GM06990 (cell line): Measurements from ENCODE around the gene MAGI1.

Experiments used
- DNase-seq: peaks from one replicate; pipeline ENCODE4 v3.0.0-alpha.2; 2011; ENCODE audit not compliant: insufficient read length; ENCODE audit errors: extremely low read depth
- H3K27me3 ChIP-seq: replicated peaks from 2 replicates; pipeline ENCODE4 v1.6.0; 2011; ENCODE audit warnings: low read length; ENCODE audit not compliant: control insufficient read depth, insufficient read depth
- H3K36me3 ChIP-seq: 2 replicates; pipeline ENCODE4 v1.5.1; 2011; ENCODE audit warnings: low read length; ENCODE audit not compliant: control insufficient read depth, insufficient read depth
- H3K4me3 ChIP-seq: replicated peaks from 2 replicates; pipeline ENCODE4 v1.5.1; 2011; ENCODE audit warnings: low read depth, mild to moderate bottlenecking, control low read depth, low read length
- TF ChIP-seq, protein P1 (sequence below): IDR thresholded peaks from 2 replicates; pipeline ENCODE4 v1.5.1; 2011; ENCODE audit warnings: low read length, control low read depth, mild to moderate bottlenecking, inconsistent platforms; ENCODE audit not compliant: insufficient read depth, poor library complexity, severe bottlenecking

Gene MAGI1

DNA sequence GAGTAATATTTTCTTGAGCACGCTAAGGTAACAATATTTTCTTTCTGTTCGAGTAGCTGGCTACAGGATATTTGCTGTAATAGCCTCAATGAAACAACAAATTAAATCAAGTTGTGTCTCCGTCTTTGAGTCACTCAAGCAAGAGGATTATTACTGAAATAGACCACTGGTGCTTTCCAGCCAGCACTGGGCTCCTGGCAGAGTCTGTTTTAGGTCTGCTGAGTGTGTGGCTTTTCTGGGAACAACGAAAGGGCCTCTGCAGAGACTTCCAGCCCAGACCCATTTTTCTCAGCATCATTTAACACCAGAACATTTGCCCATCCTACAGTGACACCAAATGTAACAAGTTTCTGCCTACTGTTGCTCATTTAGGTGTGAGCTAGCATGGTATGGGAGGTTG, 652.9 kb downstream of the MAGI1 start:
- no peaks in the 10 kb centered on the region for H3K36me3 ChIP-seq
- DNase-seq = no peak
- TF ChIP-seq, protein P1, sequence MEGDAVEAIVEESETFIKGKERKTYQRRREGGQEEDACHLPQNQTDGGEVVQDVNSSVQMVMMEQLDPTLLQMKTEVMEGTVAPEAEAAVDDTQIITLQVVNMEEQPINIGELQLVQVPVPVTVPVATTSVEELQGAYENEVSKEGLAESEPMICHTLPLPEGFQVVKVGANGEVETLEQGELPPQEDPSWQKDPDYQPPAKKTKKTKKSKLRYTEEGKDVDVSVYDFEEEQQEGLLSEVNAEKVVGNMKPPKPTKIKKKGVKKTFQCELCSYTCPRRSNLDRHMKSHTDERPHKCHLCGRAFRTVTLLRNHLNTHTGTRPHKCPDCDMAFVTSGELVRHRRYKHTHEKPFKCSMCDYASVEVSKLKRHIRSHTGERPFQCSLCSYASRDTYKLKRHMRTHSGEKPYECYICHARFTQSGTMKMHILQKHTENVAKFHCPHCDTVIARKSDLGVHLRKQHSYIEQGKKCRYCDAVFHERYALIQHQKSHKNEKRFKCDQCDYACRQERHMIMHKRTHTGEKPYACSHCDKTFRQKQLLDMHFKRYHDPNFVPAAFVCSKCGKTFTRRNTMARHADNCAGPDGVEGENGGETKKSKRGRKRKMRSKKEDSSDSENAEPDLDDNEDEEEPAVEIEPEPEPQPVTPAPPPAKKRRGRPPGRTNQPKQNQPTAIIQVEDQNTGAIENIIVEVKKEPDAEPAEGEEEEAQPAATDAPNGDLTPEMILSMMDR = no peak
- H3K27me3 ChIP-seq = no peaks in the 10 kb centered on the region
- H3K4me3 ChIP-seq = no peak overlapping the region

DNA sequence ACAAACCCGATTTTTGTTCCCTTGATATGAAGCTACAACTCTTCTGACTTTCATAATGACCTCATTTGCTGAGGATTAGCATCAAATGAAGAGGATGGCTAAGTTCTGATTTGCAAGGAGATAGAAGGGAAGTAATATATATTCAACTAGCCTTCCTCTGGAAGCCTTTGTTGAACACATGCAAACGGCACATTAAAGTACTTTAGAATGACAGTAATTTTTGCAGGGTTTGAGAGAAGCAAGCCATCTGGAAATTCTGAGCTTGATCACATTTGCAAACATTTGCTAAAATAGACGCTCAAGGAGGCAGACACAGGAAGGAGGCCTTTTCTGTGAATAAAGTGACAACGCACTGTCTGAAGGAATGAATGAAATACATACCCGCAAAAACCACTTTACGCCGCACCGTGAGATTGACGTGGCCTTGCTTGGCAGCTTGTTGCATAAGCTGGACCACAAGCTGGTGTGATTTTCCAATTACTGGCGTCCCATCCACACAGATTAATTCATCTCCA, 657.2 kb downstream of the MAGI1 start:
- DNase-seq = no peak
- no peaks in the 10 kb centered on the region for H3K36me3 ChIP-seq
- TF ChIP-seq, protein P1 = no peak
- H3K27me3 ChIP-seq = no peaks in the 10 kb centered on the region
- H3K4me3 ChIP-seq = no peak overlapping the region

DNA sequence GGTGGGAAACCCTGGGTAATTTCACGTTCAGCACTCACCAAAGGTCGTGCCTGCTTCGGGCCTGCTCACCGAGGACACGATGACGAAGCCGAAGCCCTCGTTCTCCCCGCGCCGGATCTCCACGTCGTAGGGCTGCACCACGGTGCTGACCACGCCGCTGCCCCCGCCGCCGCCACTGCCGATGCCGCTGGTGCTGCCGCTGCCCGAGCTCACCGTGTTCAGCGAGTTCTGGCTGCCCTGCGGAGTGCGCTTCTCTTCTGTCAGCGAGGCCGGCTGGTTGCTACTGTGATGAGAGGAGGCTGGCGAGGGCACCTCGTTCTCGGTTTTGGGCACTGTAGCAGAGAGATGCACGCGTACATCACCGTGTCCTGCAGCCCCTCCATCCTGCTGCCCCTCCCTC, 659.5 kb downstream of the MAGI1 start:
- Histone ChIP-seq H3K4me3 (no peak overlapping the region), H3K36me3 (no peaks in the 10 kb centered on the region), H3K27me3 (no peaks in the 10 kb centered on the region)
- no peak for DNase-seq
- TF ChIP-seq, protein P1 = no peak

DNA sequence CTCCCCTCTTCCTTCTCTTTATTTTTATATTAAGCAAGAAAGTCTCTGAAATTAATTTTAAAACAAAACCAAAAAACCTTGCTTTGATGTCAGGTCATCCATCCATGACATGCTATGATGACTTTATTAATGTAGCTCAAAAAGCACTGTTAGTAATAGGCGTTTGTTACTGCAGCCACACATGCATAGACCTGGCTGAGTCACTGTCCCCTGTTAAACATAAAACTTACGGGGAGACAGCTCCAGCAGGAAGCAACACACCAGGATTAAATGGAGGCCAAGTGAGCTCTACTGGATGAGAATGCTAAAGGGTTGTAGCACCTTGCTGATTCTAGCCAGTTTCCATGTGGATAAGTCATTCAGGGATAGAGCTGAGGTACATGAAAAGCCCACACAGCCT, 661.1 kb downstream of the MAGI1 start:
- H3K4me3 ChIP-seq = no peak overlapping the region
- no peaks in the 10 kb centered on the region for H3K27me3 ChIP-seq
- TF ChIP-seq, protein P1 = no peak
- no peaks in the 10 kb centered on the region for H3K36me3 ChIP-seq
- DNase-seq = no peak

DNA sequence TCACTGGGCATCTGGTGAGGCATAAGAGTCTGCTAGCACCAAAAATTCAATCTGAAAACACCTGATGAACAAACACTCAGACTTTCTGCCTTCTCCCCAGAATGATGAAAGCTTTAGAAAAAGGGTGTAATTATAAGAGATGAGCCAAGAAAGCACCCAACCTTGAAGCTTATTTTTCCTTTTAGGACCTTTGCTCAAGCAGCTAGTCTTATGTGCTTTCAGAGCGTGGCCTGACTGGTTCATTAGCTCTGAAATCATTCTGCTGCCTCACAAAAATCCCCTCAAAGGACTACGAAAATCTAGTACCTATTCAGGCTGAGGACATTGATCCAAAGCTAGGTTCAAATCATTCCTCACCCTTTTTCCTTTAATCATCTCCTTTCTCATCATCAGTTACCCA, 662.3 kb downstream of the MAGI1 start:
- TF ChIP-seq, protein P1 = no peak
- no peaks in the 10 kb centered on the region for H3K27me3 ChIP-seq
- DNase-seq = no peak
- H3K4me3 ChIP-seq = no peak overlapping the region
- no peaks in the 10 kb centered on the region for H3K36me3 ChIP-seq

DNA sequence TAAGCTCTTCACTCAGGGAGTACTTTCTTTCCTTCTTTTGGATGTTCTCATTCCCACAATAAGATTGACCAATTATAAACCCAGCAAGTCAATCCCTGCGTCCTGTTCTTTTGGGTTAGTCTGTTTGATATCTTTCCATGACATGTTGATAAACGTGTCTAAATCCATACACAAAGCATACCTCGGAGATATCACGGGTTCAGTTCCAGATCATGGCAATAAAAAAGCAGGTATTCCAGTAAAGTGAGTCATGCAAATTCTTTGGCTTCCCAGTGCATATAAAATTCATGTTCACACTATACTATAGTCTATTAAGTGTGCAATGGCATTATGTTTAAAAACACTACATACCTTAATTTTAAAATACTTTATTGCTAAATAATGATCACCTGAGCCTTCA, 667.7 kb downstream of the MAGI1 start:
- no peak for DNase-seq
- Histone ChIP-seq H3K36me3 (no peaks in the 10 kb centered on the region), H3K27me3 (no peaks in the 10 kb centered on the region), H3K4me3 (no peak overlapping the region)
- TF ChIP-seq, protein P1 = no peak
